H9 (cell line): Measurements from ENCODE around the gene TAOK3. TPM values are rescaled to one million over a fixed set of nuclear protein-coding genes. Genes with fewer than 3 reads are reported as not detected.

Experiments
- DNase-seq: peaks from one replicate; pipeline ENCODE4 v3.0.0-alpha.2; 2017
- H2AFZ ChIP-seq: one replicate; pipeline ENCODE4 v1.6.1; 2013; ENCODE audit warnings: mild to moderate bottlenecking, low read length, control low read depth, moderate library complexity
- H2AK5ac ChIP-seq: 2 replicates; pipeline ENCODE4 v1.6.1; 2013; ENCODE audit warnings: low read length, control low read depth, mixed read lengths; ENCODE audit not compliant: insufficient read length
- H2BK120ac ChIP-seq: one replicate; pipeline ENCODE4 v1.6.1; 2013; ENCODE audit warnings: low read depth, mild to moderate bottlenecking, low read length, control low read depth, inconsistent platforms; ENCODE audit not compliant: poor library complexity, severe bottlenecking
- H2BK12ac ChIP-seq: 2 replicates; pipeline ENCODE4 v1.6.1; 2013; ENCODE audit warnings: low read length, control low read depth, mixed read lengths, low read depth; ENCODE audit not compliant: insufficient read length
- H2BK15ac ChIP-seq: 2 replicates; pipeline ENCODE4 v1.6.1; 2013; ENCODE audit warnings: low read depth, low read length, control low read depth
- H2BK20ac ChIP-seq: one replicate; pipeline ENCODE4 v1.6.1; 2013; ENCODE audit warnings: low read depth, mild to moderate bottlenecking, low read length, control low read depth, inconsistent platforms; ENCODE audit not compliant: poor library complexity, severe bottlenecking
- H2BK5ac ChIP-seq: 2 replicates; pipeline ENCODE4 v1.6.1; 2013; ENCODE audit warnings: low read length, control low read depth, mixed read lengths; ENCODE audit not compliant: insufficient read length
- H3K14ac ChIP-seq: 2 replicates; pipeline ENCODE4 v1.6.1; 2013; ENCODE audit warnings: low read length, control low read depth; ENCODE audit not compliant: insufficient read depth
- H3K18ac ChIP-seq: 2 replicates; pipeline ENCODE4 v1.6.1; 2013; ENCODE audit warnings: low read depth, mild to moderate bottlenecking, mixed read lengths, low read length, control low read depth; ENCODE audit not compliant: insufficient read length
- H3K23ac ChIP-seq: 2 replicates; pipeline ENCODE4 v1.6.1; 2013; ENCODE audit warnings: low read length, control low read depth, mixed read lengths, low read depth; ENCODE audit not compliant: insufficient read length
- H3K23me2 ChIP-seq: 2 replicates; pipeline ENCODE4 v1.6.1; 2013; ENCODE audit warnings: low read depth, mild to moderate bottlenecking, mixed read lengths, low read length, control low read depth; ENCODE audit not compliant: insufficient read length, poor library complexity, severe bottlenecking
- H3K27ac ChIP-seq: 2 replicates; pipeline ENCODE4 v1.5.1; 2013; ENCODE audit warnings: low read length, control low read depth, mixed read lengths, low read depth; ENCODE audit not compliant: insufficient read length
- H3K27me3 ChIP-seq: 2 replicates; pipeline ENCODE4 v1.6.1; 2013; ENCODE audit warnings: low read length, control low read depth, inconsistent platforms; ENCODE audit not compliant: insufficient read depth
- H3K4ac ChIP-seq: 2 replicates; pipeline ENCODE4 v1.6.1; 2013; ENCODE audit warnings: low read depth, mild to moderate bottlenecking, control low read depth, inconsistent platforms, low read length, moderate library complexity
- H3K4me1 ChIP-seq: 2 replicates; pipeline ENCODE4 v1.6.1; 2013; ENCODE audit warnings: low read length, control low read depth, inconsistent platforms; ENCODE audit not compliant: insufficient read depth
- H3K4me2 ChIP-seq: 2 replicates; pipeline ENCODE4 v1.6.1; 2013; ENCODE audit warnings: low read length, control low read depth, mixed read lengths; ENCODE audit not compliant: insufficient read length, insufficient read depth
- H3K56ac ChIP-seq: 2 replicates; pipeline ENCODE4 v1.6.1; 2013; ENCODE audit warnings: low read depth, mild to moderate bottlenecking, mixed read lengths, low read length, control low read depth; ENCODE audit not compliant: insufficient read length
- H3K79me1 ChIP-seq: 2 replicates; pipeline ENCODE4 v1.6.1; 2013; ENCODE audit warnings: low read depth, mild to moderate bottlenecking, moderate library complexity, low read length, control low read depth, inconsistent platforms; ENCODE audit not compliant: insufficient read depth, poor library complexity, severe bottlenecking
- H3K79me2 ChIP-seq: 2 replicates; pipeline ENCODE4 v1.6.1; 2013; ENCODE audit warnings: low read length, control low read depth, inconsistent platforms; ENCODE audit not compliant: insufficient read depth
- H3K9ac ChIP-seq: 2 replicates; pipeline ENCODE4 v1.6.1; 2013; ENCODE audit warnings: low read length, control low read depth, mixed read lengths; ENCODE audit not compliant: insufficient read length; ENCODE audit errors: extremely low read depth
- H3K9me3 ChIP-seq: one replicate; pipeline ENCODE4 v1.6.1; 2013; ENCODE audit warnings: low read depth, low read length, inconsistent platforms; ENCODE audit not compliant: control insufficient read depth
- H3T11ph ChIP-seq: one replicate; pipeline ENCODE4 v1.6.1; 2013; ENCODE audit warnings: mild to moderate bottlenecking, low read length, control low read depth, inconsistent platforms
- H4K20me1 ChIP-seq: one replicate; pipeline ENCODE4 v1.6.1; 2013; ENCODE audit not compliant: control insufficient read depth, insufficient read length, insufficient read depth
- H4K5ac ChIP-seq: 2 replicates; pipeline ENCODE4 v1.6.1; 2013; ENCODE audit warnings: low read depth, mild to moderate bottlenecking, mixed read lengths, low read length, control low read depth; ENCODE audit not compliant: insufficient read length
- H4K8ac ChIP-seq: replicated peaks from 2 replicates; pipeline ENCODE4 v1.6.1; 2013; ENCODE audit warnings: low read length, control low read depth, mixed read lengths, low read depth; ENCODE audit not compliant: insufficient read length
- H4K91ac ChIP-seq: 2 replicates; pipeline ENCODE4 v1.6.1; 2013; ENCODE audit warnings: low read depth, mild to moderate bottlenecking, moderate library complexity, mixed read lengths, low read length, control low read depth; ENCODE audit not compliant: insufficient read length
- H3K27ac Mint-ChIP-seq, 3 experiments: 2 replicates in 2 of 3; 3 replicates in 1 of 3; pipeline ENCODE4 v1.8.0; 2020 to 2021; ENCODE audit warnings: mixed read lengths in 3 of 3, mild to moderate bottlenecking in 1 of 3, moderate library complexity in 1 of 3
- H3K27me3 Mint-ChIP-seq: 2 replicates; pipeline ENCODE4 v1.8.0; 2021; ENCODE audit warnings: low read depth, mild to moderate bottlenecking, moderate library complexity, mixed read lengths
- H3K36me3 Mint-ChIP-seq, 3 experiments: 2 replicates in 2 of 3; 3 replicates in 1 of 3; pipeline ENCODE4 v1.8.0; 2020 to 2021; ENCODE audit warnings: low read depth in 3 of 3, mixed read lengths in 3 of 3; ENCODE audit not compliant: insufficient read depth in 1 of 3
- H3K4me1 Mint-ChIP-seq, 2 experiments: 2 replicates each; pipeline ENCODE4 v1.8.0; 2020; ENCODE audit warnings: mixed read lengths in 2 of 2
- H3K4me3 Mint-ChIP-seq, 2 experiments: 2 replicates in 1 of 2; 3 replicates in 1 of 2; pipeline ENCODE4 v1.8.0; 2020 to 2021; ENCODE audit warnings: mild to moderate bottlenecking in 2 of 2, mixed read lengths in 2 of 2, moderate library complexity in 1 of 2
- H3K9me3 Mint-ChIP-seq, 2 experiments: 2 replicates in 1 of 2; 3 replicates in 1 of 2; pipeline ENCODE4 v1.8.0; 2020; ENCODE audit warnings: mild to moderate bottlenecking in 2 of 2, mixed read lengths in 2 of 2, moderate library complexity in 1 of 2
- total RNA-seq: library from RNA; stranded (reverse); gene quantifications from 2 replicates; pipeline ENCODE4 v1.2.1, GENCODE V29; 2021
- TF ChIP-seq, protein P1 (sequence below): fragments of 200-600 bp; sonication (generic); conservative IDR thresholded peaks from 3 replicates; pipeline ENCODE4 v1.8.0; 2021; ENCODE audit warnings: antibody characterized with exemption, mild to moderate bottlenecking

The TAOK3 gene
- total RNA-seq, 1 experiment from 2014 or later = 5.2 TPM

DNA sequence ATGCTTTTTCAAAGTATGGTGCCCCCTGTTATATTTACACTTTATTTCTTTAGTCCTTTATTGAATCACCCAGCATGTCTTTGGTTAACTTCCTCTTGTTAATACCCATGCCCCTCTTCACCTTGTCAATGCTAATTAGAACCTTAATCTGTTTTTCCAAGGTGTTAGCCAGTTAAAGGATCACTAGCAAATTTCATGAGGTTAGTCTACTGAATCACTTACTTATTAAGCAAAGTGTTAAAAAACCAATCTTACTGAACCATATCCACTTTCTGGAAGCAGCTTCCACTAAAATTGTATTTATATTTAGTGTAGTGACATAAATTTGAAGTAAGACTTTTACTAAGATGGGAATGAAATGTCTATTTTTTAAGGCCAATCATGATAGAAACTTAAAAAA is 27.9 kb downstream of the TAOK3 start:
- H3K36me3 Mint-ChIP-seq = no peaks in the 10 kb centered on the region
- Histone ChIP-seq H2BK12ac (no peak overlapping the region), H3K9ac (no peak overlapping the region), H3K4ac (no peak overlapping the region), H4K8ac (no peak overlapping the region), H3K27me3 (no peaks in the 10 kb centered on the region), H3K79me1 (no peaks in the 10 kb centered on the region), H2BK5ac (no peak overlapping the region), H4K5ac (no peak overlapping the region), H2AFZ (no peak overlapping the region), H3K9me3 (no peaks in the 10 kb centered on the region), H3K4me2 (no peak overlapping the region), H3K23me2 (no peaks in the 10 kb centered on the region), H3K56ac (no peak overlapping the region), H4K91ac (no peak overlapping the region), H3T11ph (no peak overlapping the region), H3K14ac (no peak overlapping the region), H3K79me2 (no peaks in the 10 kb centered on the region), H3K4me1 (no peaks in the 10 kb centered on the region; the same call in 1 of the 2 replicates), H3K27ac (no peak overlapping the region), H3K18ac (no peak overlapping the region), H2BK15ac (no peak overlapping the region), H2BK20ac (no peak overlapping the region), H4K20me1 (no peaks in the 10 kb centered on the region), H3K23ac (no peak overlapping the region), H2AK5ac (no peak overlapping the region), H2BK120ac (no peak overlapping the region)
- no peak overlapping the region for H3K27ac Mint-ChIP-seq
- H3K9me3 Mint-ChIP-seq = no peaks in the 10 kb centered on the region
- TF ChIP-seq, protein P1, sequence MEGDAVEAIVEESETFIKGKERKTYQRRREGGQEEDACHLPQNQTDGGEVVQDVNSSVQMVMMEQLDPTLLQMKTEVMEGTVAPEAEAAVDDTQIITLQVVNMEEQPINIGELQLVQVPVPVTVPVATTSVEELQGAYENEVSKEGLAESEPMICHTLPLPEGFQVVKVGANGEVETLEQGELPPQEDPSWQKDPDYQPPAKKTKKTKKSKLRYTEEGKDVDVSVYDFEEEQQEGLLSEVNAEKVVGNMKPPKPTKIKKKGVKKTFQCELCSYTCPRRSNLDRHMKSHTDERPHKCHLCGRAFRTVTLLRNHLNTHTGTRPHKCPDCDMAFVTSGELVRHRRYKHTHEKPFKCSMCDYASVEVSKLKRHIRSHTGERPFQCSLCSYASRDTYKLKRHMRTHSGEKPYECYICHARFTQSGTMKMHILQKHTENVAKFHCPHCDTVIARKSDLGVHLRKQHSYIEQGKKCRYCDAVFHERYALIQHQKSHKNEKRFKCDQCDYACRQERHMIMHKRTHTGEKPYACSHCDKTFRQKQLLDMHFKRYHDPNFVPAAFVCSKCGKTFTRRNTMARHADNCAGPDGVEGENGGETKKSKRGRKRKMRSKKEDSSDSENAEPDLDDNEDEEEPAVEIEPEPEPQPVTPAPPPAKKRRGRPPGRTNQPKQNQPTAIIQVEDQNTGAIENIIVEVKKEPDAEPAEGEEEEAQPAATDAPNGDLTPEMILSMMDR = no peak
- H3K4me3 Mint-ChIP-seq = no peak overlapping the region
- H3K27me3 Mint-ChIP-seq = no peaks in the 10 kb centered on the region
- H3K4me1 Mint-ChIP-seq = peaks cover 15 to 16% of the 10 kb centered on the region in 2 experiments
- no peak for DNase-seq
